MM.1S (cell line): ENCODE results near the gene ADORA2B.
A peak's percentile ranks its signal among the peaks of the same experiment; 100 is the strongest.

Source experiments
- DNase-seq: peaks from one replicate; pipeline ENCODE4 v3.0.0-alpha.2; 2015
- H2AFZ ChIP-seq: fragments of 300-600 bp; sonication (generic); 2 replicates; pipeline ENCODE4 v1.6.0; 2016; ENCODE audit warnings: antibody characterized with exemption, low read length
- H3F3A ChIP-seq: fragments of 300-600 bp; sonication (generic); 2 replicates; pipeline ENCODE4 v1.6.1; 2016; ENCODE audit warnings: mild to moderate bottlenecking, antibody characterized with exemption, low read length, moderate library complexity, mixed read lengths; ENCODE audit not compliant: insufficient read depth
- H3K27ac ChIP-seq: fragments of 300-600 bp; sonication (generic); 2 replicates; pipeline ENCODE4 v1.5.1; 2016; ENCODE audit warnings: mild to moderate bottlenecking, low read length
- H3K27me3 ChIP-seq: fragments of 300-600 bp; sonication (generic); replicated peaks from 2 replicates; pipeline ENCODE4 v1.6.0; 2016; ENCODE audit warnings: low read length; ENCODE audit not compliant: insufficient read depth
- H3K36me3 ChIP-seq: fragments of 300-600 bp; sonication (generic); replicated peaks from 2 replicates; pipeline ENCODE4 v1.6.1; 2016; ENCODE audit warnings: mild to moderate bottlenecking, low read length, mixed read lengths; ENCODE audit not compliant: insufficient read depth
- H3K4me1 ChIP-seq: fragments of 300-600 bp; sonication (generic); 2 replicates; pipeline ENCODE4 v1.6.1; 2016; ENCODE audit warnings: low read length, mixed read lengths
- H3K4me2 ChIP-seq: fragments of 300-600 bp; sonication (generic); 2 replicates; pipeline ENCODE4 v1.6.0; 2016; ENCODE audit warnings: low read depth, low read length
- H3K4me3 ChIP-seq: fragments of 300-600 bp; sonication (generic); 2 replicates; pipeline ENCODE4 v1.5.1; 2016; ENCODE audit warnings: low read length, mixed read lengths
- H3K79me2 ChIP-seq: fragments of 300-600 bp; sonication (generic); 2 replicates; pipeline ENCODE4 v1.6.1; 2016; ENCODE audit warnings: mixed run types, low read length, mixed read lengths
- H3K9ac ChIP-seq: fragments of 300-600 bp; sonication (generic); 2 replicates; pipeline ENCODE4 v1.6.1; 2016; ENCODE audit warnings: low read length, mixed read lengths
- H3K9me2 ChIP-seq: fragments of 300-600 bp; sonication (generic); replicated peaks from 2 replicates; pipeline ENCODE4 v1.6.1; 2016; ENCODE audit warnings: mild to moderate bottlenecking, low read length, mixed read lengths; ENCODE audit not compliant: insufficient read depth
- H3K9me3 ChIP-seq: fragments of 300-600 bp; sonication (generic); replicated peaks from 2 replicates; pipeline ENCODE4 v1.6.1; 2016; ENCODE audit warnings: mild to moderate bottlenecking, low read length, mixed read lengths; ENCODE audit not compliant: insufficient read depth
- H4K20me1 ChIP-seq: fragments of 300-600 bp; sonication (generic); 2 replicates; pipeline ENCODE4 v1.6.1; 2016; ENCODE audit warnings: mild to moderate bottlenecking, low read length, moderate library complexity, mixed read lengths; ENCODE audit not compliant: insufficient read depth
- EZH2 ChIP-seq: fragments of 300-600 bp; sonication (generic); optimal IDR thresholded peaks from 2 replicates; pipeline ENCODE3; 2017; ENCODE audit warnings: low read depth, mild to moderate bottlenecking, antibody characterized with exemption, low read length, mixed read lengths
- EZH2phosphoT487 ChIP-seq: fragments of 300-600 bp; sonication (generic); IDR thresholded peaks from 2 replicates; pipeline ENCODE4 v1.6.1; 2018; ENCODE audit warnings: antibody characterized with exemption, low read length
- TF ChIP-seq, protein P1 (sequence below): fragments of 300-600 bp; sonication (generic); IDR thresholded peaks from 2 replicates; pipeline ENCODE4 v1.5.1; 2016; ENCODE audit warnings: antibody characterized with exemption, low read length, mixed read lengths

Gene ADORA2B

DNA sequence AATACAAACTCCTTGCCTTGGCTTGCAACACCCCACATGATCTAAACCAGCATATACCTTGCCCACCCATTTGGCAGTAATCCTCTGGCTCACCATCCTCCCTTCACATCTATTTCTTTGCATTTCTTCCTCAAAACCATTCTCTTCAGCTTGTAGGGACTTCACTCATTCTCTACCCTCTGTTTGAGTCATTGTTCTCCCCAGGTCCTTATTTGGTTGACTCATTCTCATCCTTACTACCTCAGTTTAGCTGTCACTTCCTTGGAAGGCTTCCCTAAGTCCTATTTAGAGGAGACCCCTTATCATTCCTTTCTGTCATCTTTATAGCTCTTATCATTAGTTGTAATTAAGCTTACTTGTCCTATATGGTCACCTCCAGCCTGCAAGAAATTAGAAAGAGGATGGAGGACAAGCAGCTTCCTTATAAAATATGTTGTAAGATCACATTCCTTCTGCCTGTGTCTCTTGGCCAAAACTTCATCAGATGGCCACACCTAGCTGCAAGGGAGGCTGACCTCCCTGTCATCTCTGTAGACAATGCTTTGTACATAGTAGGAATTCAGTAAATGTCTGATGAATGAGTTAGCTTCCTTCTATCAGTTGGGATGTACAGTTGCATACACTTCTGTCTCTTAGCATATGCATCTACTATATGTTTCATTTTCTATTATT is 56.4 kb downstream of the ADORA2B start:
- H3F3A ChIP-seq: peaks cover 6% of the 10 kb centered on the region
- no peaks in the 10 kb centered on the region for H3K9me3 ChIP-seq
- H3K36me3 ChIP-seq: peaks cover 9% of the 10 kb centered on the region
- peak overlapping the region; percentile 93 for H3K4me3 ChIP-seq
- peak overlapping the region; percentile 83 for H3K4me2 ChIP-seq
- H4K20me1 ChIP-seq: peaks cover 3% of the 10 kb centered on the region; the same call in 1 of the 2 replicates
- H3K79me2 ChIP-seq: peaks cover 32% of the 10 kb centered on the region
- TF ChIP-seq EZH2 (no peak), EZH2phosphoT487 (no peak)
- TF ChIP-seq, protein P1, sequence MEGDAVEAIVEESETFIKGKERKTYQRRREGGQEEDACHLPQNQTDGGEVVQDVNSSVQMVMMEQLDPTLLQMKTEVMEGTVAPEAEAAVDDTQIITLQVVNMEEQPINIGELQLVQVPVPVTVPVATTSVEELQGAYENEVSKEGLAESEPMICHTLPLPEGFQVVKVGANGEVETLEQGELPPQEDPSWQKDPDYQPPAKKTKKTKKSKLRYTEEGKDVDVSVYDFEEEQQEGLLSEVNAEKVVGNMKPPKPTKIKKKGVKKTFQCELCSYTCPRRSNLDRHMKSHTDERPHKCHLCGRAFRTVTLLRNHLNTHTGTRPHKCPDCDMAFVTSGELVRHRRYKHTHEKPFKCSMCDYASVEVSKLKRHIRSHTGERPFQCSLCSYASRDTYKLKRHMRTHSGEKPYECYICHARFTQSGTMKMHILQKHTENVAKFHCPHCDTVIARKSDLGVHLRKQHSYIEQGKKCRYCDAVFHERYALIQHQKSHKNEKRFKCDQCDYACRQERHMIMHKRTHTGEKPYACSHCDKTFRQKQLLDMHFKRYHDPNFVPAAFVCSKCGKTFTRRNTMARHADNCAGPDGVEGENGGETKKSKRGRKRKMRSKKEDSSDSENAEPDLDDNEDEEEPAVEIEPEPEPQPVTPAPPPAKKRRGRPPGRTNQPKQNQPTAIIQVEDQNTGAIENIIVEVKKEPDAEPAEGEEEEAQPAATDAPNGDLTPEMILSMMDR: no peak
- H3K9me2 ChIP-seq: no peaks in the 10 kb centered on the region
- H3K27ac ChIP-seq: no peak overlapping the region
- peaks cover 12% of the 10 kb centered on the region for H3K4me1 ChIP-seq
- DNase-seq: no peak
- H3K9ac ChIP-seq: no peak overlapping the region
- no peak overlapping the region for H2AFZ ChIP-seq
- no peaks in the 10 kb centered on the region for H3K27me3 ChIP-seq

DNA sequence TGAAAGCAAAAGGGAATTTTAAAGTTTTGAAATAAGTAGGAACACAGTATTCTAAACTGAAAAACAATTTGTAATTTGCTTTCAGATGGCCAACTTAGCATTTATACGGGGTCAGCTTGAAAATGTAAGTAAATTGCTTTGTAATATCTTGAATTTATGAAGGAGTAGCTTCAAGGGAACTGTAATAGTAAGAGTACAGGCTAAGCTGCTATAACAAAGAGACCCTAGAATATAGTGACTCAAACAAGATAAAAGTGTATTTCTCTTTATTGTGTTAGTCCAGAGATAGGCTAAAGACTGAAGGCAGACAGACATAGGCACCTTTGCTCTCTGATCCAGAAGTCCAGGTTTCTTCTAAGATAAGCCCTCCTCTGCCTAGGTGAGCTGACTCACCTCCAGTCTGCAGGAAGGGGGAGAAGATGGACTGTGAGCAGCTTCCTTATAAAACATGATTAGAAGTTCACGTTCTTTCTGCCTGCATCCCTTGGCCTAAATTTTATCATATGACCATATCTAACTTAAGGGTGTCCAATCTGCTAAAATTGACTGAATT is 57.9 kb downstream of the ADORA2B start:
- no peak overlapping the region for H3K9ac ChIP-seq
- DNase-seq: no peak
- TF ChIP-seq EZH2phosphoT487 (no peak), EZH2 (no peak)
- TF ChIP-seq, protein P1: no peak
- H2AFZ ChIP-seq: no peak overlapping the region
- H3K27ac ChIP-seq: no peak overlapping the region
- no peaks in the 10 kb centered on the region for H3K27me3 ChIP-seq
- H3K4me1 ChIP-seq: peaks cover 12% of the 10 kb centered on the region
- H3K36me3 ChIP-seq: peaks cover 12% of the 10 kb centered on the region
- peaks cover 6% of the 10 kb centered on the region for H3F3A ChIP-seq
- no peaks in the 10 kb centered on the region for H3K9me3 ChIP-seq
- H3K9me2 ChIP-seq: no peaks in the 10 kb centered on the region
- peaks cover 3% of the 10 kb centered on the region; the same call in 1 of the 2 replicates for H4K20me1 ChIP-seq
- H3K4me3 ChIP-seq: no peak overlapping the region
- peaks cover 32% of the 10 kb centered on the region for H3K79me2 ChIP-seq
- H3K4me2 ChIP-seq: no peak overlapping the region

DNA sequence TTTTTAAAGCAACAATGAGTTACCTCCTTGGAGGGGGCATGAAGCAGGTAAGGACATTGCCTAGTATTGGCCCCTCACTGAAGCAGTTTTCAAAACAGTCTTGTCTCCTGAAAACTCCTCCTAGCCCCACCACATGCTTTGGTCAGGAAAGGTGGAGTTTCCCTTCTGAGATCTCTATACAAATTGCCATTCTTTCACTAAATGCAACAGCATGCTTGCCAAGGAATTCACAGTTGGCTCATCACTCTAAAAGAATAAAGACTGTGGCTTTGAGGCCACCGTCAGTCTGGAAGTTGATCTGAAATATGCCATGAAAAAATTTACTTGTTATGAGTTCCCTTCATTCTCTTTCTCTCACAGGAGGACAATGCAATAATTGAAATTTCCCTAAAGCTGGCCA is 58.9 kb downstream of the ADORA2B start:
- H4K20me1 ChIP-seq: peaks cover 3% of the 10 kb centered on the region; the same call in 1 of the 2 replicates
- H3K9me2 ChIP-seq: no peaks in the 10 kb centered on the region
- TF ChIP-seq EZH2: no peak
- TF ChIP-seq, protein P1: no peak
- no peak for TF ChIP-seq EZH2phosphoT487
- H3K4me3 ChIP-seq: no peak overlapping the region
- no peak overlapping the region for H2AFZ ChIP-seq
- H3K36me3 ChIP-seq: peaks cover 12% of the 10 kb centered on the region
- H3K27ac ChIP-seq: no peak overlapping the region
- no peak for DNase-seq
- no peaks in the 10 kb centered on the region for H3K27me3 ChIP-seq
- no peak overlapping the region for H3K4me2 ChIP-seq
- H3K4me1 ChIP-seq: peaks cover 12% of the 10 kb centered on the region
- H3K9me3 ChIP-seq: no peaks in the 10 kb centered on the region
- no peak overlapping the region for H3K9ac ChIP-seq
- H3F3A ChIP-seq: peaks cover 6% of the 10 kb centered on the region
- H3K79me2 ChIP-seq: peaks cover 32% of the 10 kb centered on the region
